GM21423 (cell line): ENCODE results near the gene DKC1.
A peak's percentile ranks its signal among the peaks of the same experiment; 100 is the strongest.

ENCODE experiments used
- ATAC-seq: cut with Tn5 transposase; IDR thresholded peaks from one replicate; pipeline ENCODE4 v1.9.1; 2021; ENCODE audit warnings: mild to moderate bottlenecking, moderate library complexity; ENCODE audit not compliant: unreplicated experiment

DKC1 gene

GRCh38 chrX:154762537-154763296 lies at the start of gene DKC1:
Gene DKC1 (plus strand): TSS chrX:154762864. CDS start chrX:154762966, 102 bp downstream.
- peak; percentile 91 for ATAC-seq

DNA sequence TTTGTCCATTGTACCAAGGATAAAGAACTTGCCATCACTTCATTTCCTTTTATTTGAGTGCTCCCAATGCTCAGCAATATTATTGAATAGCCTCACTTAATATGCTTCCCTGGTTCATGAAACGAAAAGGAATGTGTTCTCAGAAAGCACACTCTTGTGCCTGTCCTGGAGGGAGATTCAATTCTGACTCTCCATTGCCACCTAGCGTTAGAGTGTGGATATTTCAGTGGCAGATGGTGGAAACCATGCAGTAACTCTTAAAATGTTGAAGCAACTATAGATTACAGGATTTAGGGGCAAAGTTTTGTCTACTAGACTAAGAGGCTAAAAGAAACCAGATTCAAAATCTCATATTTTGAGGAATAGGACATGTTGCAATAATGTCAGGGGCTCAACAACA lies 47.7 kb upstream of the DKC1 start:
- ATAC-seq, result no peak

DNA sequence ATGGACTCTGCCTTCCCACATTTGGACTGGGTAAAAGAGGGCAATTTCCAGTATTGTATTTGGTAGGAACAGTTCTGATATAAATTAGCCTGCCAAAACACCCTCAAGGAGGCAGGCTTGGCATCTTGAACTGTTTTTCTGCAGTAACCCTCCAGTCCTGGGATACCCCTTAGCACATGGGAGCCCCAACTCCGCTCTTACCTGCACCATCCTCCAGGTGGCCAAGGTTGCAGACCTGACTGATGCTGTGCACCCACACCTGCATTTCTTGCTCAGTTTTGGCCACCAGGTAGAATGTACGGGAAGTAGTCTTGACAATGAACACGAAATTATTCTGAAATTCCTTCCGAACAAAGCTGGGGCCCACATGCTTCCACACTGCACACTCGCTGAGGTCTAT lies 46.8 kb upstream of the DKC1 start:
- no peak for ATAC-seq

DNA sequence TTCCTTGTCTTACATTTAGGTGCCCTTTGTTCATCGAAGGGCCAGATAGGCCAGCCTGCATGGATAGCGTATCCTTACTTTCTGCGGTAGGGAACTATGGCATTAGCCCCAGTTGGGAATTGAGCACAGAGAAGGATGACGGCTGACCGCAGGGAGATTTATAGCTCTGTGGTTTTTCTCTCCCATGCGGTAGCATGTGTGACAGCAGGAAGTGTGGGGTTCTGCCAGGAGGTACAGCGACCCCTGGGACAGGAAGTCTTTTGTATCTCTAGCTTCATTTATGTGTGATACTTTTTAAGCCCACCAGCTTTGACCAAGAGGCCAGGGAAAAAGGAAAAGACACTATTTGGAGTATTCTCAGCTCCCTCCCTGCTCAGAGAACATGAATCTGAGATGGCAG lies 44.8 kb upstream of the DKC1 start:
- ATAC-seq, result no peak

DNA sequence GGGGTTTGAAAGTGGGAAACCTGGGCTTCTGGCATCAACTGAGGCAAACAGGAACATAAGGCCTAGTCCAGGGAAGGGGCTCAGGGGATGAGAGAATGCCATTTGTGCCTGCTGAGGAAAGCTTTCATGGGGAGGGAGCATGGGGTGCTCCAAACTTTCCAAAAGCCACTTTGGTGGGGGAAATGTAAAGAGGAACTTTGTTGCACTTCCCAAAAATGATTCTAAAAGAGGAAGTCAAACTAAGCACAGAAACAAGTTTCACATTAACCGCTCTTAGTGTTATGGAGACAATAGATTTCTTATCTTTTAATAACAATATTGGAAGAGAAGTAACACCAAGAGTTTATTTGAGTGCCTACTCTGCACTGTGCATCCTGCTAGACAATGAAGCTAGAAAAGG lies 44.0 kb upstream of the DKC1 start:
- no peak for ATAC-seq

GRCh38 chrX:154719132-154719675 lies 43.5 kb upstream of the DKC1 start:
- no peak for ATAC-seq

GRCh38 chrX:154720067-154720466 lies 42.6 kb upstream of the DKC1 start:
- no peak for ATAC-seq

DNA sequence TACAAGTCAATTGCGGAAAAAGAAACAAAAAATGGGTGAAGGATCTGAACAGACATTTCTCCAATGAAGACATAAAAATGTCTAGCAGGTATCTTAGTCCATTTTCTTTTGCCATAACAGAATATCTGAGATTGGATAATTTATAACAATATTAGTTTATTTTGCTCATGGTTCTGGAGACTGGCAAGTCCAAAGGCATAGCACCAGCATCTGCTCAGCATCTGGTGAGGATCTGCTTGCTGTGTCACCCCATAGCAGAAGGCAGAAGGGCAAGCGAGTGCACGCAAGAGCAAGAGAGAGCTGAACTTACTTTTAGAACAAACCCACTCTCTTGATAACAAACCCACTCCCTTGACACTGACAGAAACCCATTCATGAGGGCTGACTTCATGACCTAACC lies 41.5 kb upstream of the DKC1 start:
- no peak for ATAC-seq

- no peak for ATAC-seq
These were observed 37.5 kb upstream of the DKC1 start for GRCh38 chrX:154724993-154725756.

- ATAC-seq, result no peak
These were observed 35.2 kb upstream of the DKC1 start for GRCh38 chrX:154727418-154727817.

- no peak for ATAC-seq
These were observed 34.8 kb upstream of the DKC1 start for GRCh38 chrX:154727871-154728270.

GRCh38 chrX:154728431-154729190 lies 34.1 kb upstream of the DKC1 start:
- ATAC-seq, result no peak

DNA sequence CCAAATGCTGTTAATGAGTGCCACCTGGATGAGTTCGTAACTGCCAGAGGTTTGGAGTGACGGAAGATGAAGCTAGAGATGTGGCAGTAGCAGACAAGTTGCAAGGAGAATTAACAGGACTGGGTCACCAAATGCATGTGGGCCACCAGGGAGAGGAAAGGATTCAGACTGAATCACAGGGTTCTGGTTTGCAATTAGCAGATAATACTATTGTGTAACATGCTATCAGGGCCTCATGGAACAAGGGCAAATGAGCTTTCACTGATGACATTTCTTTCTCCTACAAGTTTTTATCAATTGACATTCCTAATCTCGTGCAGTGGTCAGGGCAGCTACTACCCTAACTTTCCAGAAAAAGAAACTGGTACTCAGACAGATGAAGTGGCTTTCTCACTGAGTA lies 33.2 kb upstream of the DKC1 start:
- no peak for ATAC-seq

- no peak for ATAC-seq
These were observed 32.3 kb upstream of the DKC1 start for GRCh38 chrX:154730253-154730891.

GRCh38 chrX:154731184-154731583 lies 31.5 kb upstream of the DKC1 start:
- no peak for ATAC-seq

DNA sequence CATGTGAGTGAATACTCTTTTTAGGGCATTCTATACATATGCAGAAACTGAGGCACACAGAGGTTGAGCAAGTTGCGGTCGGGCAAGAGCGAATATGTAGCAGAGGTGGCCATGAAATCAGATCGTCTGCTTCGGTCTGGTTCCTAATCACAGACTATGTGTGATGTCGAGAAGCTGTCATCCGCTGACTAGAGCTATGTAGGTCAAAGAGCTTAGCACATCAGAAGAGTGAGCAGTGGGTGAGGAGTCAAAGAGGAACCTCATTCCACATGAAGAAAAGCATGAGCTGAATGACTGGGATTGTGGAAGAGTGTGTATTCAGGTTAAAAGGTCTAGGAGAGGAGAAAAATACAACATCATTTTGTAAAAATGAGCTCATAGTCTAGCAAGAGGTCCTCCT lies 30.8 kb upstream of the DKC1 start:
- ATAC-seq, result no peak

DNA sequence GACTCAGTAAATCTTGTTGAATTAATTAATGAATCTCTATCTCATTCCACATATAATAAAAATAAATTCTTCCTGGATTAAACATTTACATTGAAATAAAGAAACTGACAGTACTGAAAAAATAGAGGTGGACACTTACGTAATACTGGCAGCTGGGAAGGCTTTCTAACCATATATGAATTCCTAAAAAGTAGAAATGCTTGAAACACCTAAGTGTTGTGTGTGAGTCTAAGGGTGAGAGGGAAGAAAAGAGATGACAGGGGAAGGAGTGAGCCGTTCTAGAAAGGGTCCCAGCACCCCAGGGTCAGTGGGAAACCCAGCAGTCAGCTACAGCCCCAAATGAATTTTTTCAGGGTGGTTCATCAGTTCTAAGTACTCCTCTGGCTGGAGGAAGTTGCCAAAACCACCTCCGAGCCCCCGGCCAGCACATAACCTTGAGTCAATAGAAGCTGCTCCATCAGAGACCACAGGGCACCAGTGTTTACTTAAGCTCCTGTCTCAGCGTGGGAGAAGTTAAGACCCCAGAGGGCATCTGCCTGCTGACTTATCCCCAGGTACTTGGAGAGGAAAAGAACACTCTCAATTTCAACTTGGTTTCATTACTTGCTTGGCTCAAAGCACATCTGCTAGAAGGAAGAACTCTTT lies 30.1 kb upstream of the DKC1 start:
- no peak for ATAC-seq

DNA sequence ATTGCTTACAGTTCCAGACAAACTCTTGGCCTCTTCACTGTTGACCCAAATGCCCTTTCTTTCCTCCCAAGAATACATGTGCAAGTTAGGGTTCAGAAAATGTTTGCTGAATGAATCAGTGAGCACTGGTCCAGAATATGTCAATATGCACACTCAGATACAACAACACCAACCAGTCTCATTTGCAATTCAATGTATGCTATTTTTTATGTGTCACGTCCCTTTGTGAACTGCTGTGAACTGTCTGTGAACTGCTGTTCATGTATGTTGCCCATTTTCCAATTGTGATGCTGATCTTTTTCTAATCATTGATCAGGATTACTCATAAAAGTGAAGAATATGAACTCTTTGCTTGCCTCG lies 29.6 kb upstream of the DKC1 start:
- no peak for ATAC-seq

DNA sequence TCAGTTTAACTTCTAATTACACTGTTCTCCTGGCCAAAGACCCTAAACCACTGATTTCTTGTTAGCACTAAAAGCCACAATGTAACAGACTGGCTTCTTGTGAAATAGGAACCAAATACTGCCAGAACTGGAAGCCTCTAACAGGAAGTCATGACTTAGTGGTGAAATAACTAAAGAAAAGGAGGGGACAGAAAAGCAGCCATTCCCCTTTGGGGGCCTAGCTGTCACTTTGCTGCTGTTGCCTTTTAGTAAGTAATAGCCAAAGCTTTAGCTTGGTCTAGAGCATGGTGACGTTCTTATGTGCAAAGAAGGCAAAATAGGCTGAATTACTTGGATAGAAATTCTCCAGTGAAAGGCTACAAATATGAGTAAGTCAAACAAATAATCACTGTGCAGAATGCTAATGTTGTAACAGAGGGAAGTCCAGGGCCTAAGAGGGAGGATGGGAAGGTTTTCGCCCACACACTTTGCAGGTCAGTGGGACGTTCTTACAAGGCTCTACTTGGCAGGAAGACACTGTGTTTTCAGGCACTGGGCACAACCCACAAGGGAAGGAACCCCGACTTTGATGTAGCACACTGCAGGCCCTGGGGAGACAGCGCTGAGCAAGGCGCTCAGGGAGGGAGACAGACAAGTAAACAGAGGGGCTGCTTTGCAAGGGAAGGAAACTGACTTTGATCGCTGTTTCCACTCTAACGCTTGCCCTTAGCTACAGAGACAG lies 28.4 kb upstream of the DKC1 start:
- no peak for ATAC-seq
